GM18951 (cell line): ENCODE results near the gene CYP1A1.

Source experiments
- POLR2A ChIP-seq: IDR thresholded peaks from 4 replicates; pipeline ENCODE4 v1.6.1; 2011; ENCODE audit warnings: mild to moderate bottlenecking; ENCODE audit not compliant: insufficient read length, insufficient read depth; ENCODE audit errors: extremely low read depth
- in situ Hi-C: fragments of 300-500 bp; cut with MboI; formaldehyde crosslinking; loops from one replicate; pipeline ENCODE4 v1.12.0; 2022; ENCODE audit warnings: low sequenced_read_pairs, mixed read lengths, inconsistent platforms; ENCODE audit not compliant: unreplicated experiment

The CYP1A1 gene

DNA sequence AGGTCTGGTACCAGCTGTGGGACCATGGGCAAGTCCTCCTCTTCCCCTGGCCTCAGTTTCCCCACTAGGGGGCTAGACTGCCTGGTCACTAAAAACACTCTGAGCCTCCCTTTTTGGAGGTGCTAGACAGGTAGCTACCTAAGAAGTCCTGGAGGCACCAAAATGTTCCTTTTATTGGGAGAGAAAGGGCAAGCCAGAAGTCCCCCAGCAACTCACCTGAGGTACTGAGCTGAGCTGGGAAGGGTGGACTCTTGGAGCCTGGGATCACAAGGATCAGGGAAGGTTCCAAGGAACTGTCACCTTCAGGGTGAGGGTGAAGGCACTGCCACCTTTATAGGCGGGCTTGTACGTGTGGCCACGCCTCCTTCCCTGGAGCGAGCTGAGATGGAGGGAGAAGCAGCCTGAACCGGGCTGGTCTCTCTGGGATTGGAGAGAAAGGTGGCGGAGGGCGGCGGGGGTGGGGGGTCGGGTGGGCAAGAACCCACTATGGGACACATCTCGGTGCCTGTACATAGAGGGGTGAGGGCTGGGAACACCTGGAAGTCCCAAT, at the start of gene CYP1A1:
Gene CYP1A1, minus strand, starts transcription at position 304 of the 550 bp plus-strand sequence. CDS start 2,431 bp downstream, outside the sequence.
- TF ChIP-seq POLR2A = no peak
- in situ Hi-C loops = no loop called here

DNA sequence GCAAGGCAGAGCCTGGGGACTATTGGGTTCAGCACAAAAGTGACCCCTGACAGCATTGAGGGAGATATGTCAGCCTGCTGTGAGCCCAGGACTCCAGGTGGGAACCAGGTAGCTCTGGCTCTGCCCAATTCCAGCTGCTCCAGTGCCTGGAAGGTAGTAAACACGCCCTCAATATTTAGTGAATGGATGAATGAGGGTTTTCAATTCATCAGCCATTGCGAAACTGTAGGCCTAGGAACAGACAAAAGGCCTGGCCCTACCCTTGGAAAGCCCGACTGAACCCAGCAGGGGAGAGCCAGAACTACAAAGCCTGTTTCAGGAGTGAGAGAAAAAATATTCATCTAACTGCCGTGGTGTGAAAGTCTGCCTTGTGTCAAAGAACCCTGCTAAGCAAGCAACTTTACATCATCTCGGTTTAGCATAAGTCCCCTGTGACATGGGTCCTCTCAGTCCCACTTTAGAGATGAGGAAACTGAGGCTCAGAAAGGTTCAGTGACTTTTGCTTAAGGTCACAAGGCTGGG, 48.5 kb upstream of the CYP1A1 start:
- in situ Hi-C loops = loop anchor here (5.0 kb wide), 1 partner anchor 34 kb away; no protein-coding TSS in a partner anchor
- no peak for TF ChIP-seq POLR2A

DNA sequence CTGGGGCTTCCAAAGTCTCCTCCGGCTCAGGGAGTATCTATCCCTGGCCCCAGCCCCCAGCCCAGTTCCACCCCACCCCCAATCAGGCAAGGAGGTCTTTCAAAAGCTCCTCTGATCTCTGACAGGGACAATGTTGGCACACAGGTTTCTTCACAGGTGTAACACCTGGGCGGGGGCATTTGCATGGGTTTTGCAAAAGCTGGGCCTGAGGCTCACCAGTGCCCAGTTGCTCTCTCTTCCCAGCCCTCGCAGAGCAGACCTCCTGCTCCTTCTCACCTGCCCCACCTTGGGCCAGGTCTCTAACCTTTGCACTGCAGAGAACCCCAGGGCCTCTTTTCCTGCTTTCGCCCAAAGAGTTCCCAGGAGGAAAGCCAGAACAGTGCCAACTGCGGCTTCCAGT, 48.0 kb upstream of the CYP1A1 start:
- in situ Hi-C loops = loop anchor here (5.0 kb wide), 1 partner anchor 34 kb away; no protein-coding TSS in a partner anchor

GRCh38 chr15:74770211-74770903, 45.0 kb upstream of the CYP1A1 start:
- TF ChIP-seq POLR2A = no peak

More for the DNA sequence above, 48.0 kb upstream of the CYP1A1 start:
- TF ChIP-seq POLR2A = no peak

DNA sequence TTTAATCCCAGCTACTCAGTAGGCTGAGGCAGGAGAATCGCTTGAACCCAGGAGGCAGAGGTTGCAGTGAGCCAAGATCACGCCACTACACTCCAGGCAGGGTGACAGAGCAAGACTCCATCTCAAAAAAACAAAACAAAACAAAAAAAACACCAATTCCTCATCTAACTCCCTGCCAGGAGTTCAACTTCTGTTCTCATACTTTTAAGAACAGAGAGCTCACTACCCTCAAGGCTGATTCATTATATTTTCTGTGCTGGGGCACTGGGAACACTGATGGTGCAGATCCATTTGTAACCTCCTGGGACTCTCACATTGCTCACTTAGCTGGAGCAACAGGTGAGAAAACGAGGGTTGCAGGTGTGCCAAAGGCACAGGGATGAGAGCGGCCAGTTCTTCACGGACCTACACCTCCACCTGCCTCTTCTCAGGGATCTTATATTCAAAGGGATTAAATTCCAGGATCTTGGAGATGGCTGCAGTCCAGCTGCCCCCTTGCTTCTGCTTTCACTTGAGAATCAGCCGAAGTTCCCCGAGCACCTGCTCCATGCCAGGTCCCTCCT, 44.2 kb upstream of the CYP1A1 start:
- in situ Hi-C loops = loop anchor here (5.0 to 10.0 kb wide), 3 partner anchors 38 to 395 kb away; no protein-coding TSS in a partner anchor
- TF ChIP-seq POLR2A = no peak

More at GRCh38 chr15:74770211-74770903, 45.0 kb upstream of the CYP1A1 start:
- in situ Hi-C loops = loop anchor here (5.0 kb wide), 1 partner anchor 37 kb away; no protein-coding TSS in a partner anchor

DNA sequence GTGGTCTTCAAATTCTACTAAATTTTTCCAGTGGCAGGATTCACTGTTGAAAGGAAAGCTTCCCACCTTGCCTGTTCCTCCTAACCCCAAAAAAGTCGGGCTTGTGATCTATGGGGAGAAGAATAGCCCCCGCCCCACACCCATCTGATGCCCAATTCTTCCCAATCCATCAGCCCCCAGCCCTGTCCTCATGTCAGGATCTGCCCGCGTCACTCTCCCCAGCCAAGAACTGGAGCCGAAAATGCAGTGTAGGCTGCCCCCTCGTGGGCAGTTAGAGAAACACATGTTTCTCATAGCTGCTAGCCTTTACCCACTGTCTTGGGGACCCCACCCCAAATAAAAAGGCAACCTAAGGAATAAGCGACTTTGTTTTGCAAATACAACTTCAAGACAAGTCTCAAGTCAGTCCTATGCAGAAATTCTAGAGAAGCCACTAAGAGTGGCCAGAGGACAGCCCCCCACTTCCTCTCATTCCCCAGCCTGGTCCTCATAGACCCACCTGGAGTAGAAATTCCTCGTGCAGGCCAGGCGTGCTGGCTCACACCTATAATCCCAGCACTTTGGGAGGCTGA, 43.5 kb upstream of the CYP1A1 start:
- in situ Hi-C loops = loop anchor here (5.0 to 10.0 kb wide), 2 partner anchors 142 to 394 kb away; no protein-coding TSS in a partner anchor
- TF ChIP-seq POLR2A = no peak

- in situ Hi-C loops = loop anchor here (5.0 to 10.0 kb wide), 2 partner anchors 141 to 393 kb away; no protein-coding TSS in a partner anchor
- TF ChIP-seq POLR2A = no peak
Measured at GRCh38 chr15:74768099-74768770, 42.9 kb upstream of the CYP1A1 start.

- in situ Hi-C loops = loop anchor here (5.0 to 10.0 kb wide), 2 partner anchors 140 to 393 kb away; no protein-coding TSS in a partner anchor
- no peak for TF ChIP-seq POLR2A
Measured at GRCh38 chr15:74767167-74768098, 42.1 kb upstream of the CYP1A1 start.

GRCh38 chr15:74763416-74763815, 38.1 kb upstream of the CYP1A1 start:
- no peak for TF ChIP-seq POLR2A
- in situ Hi-C loops = loop anchor here (10.0 kb wide), 1 partner anchor 389 kb away; no protein-coding TSS in a partner anchor

GRCh38 chr15:74762791-74763150, 37.4 kb upstream of the CYP1A1 start:
- TF ChIP-seq POLR2A = no peak
- in situ Hi-C loops = loop anchor here (10.0 kb wide), 1 partner anchor 388 kb away; no protein-coding TSS in a partner anchor

DNA sequence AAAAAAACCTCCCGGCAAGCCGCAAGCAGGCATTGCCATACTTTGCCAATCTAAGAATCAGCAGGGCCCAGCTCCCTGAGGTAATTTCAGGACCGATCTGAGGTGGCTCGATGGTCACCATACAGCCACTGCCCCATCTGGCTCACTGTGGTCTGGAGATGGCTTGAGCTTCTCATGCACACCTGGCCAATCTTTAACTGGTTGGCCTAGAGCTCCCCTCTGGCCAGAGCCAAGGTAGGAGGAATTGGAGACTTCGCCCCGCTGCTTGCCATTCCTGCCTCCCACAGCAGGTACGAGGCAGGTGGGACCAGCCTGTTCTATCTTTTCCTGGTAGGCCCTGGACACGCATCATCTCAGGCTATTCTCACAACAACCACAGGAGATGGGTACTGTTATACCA, 33.4 kb upstream of the CYP1A1 start:
- in situ Hi-C loops = no loop called here
- no peak for TF ChIP-seq POLR2A
